Testis (tissue), 2 donors: ENCODE results near the gene RAB17.

Experiments used
- CTCF ChIP-seq, 3 experiments: fragments of 450-650 bp in 2 of 3; fragments of 200-600 bp in 1 of 3; sonication (generic) in 1 of 3; IDR thresholded peaks; one replicate each; pipeline ENCODE4 v1.5.1; 2016 to 2019; ENCODE audit warnings: antibody characterized with exemption in 3 of 3, mild to moderate bottlenecking in 2 of 3, moderate library complexity in 1 of 3
- POLR2A ChIP-seq: fragments of 450-650 bp; IDR thresholded peaks from one replicate; pipeline ENCODE4 v1.6.1; 2017; ENCODE audit warnings: antibody characterized with exemption, mild to moderate bottlenecking, moderate library complexity

GRCh38 chr2:237532160-237532559 is 58.4 kb downstream of the RAB17 start:
- no peak for TF ChIP-seq CTCF (IDR thresholded peaks at IDR 0.05)
- no peak for TF ChIP-seq POLR2A
